Stimulated activated CD4-positive, alpha-beta T cell treated with anti-CD3 and anti-CD28 coated beads, Interleukin-12 subunit alpha, Interleukin-12 subunit beta, amount 100 ng/mL, for 24 hours (primary cell): Measurements from ENCODE around the gene TAF8.
"Not testable (repeated sequence)": the region's sequence is repeated elsewhere in the genome, so short reads cannot be mapped to it uniquely, and the experiment has no call there.

Source experiments
- DNase-seq, 2 experiments: peaks; one replicate each; pipeline ENCODE4 v3.0.0-alpha.2; 2020; ENCODE audit warnings: low read depth in 2 of 2

Gene TAF8

GRCh38 chr6:42050297-42051267 lies at the start of gene TAF8:
Gene TAF8 (plus strand): TSS chr6:42050524. CDS start chr6:42050542, 18 bp downstream.
- DNase-seq = peak; percentile 75 to 90

GRCh38 chr6:42001506-42001905 lies 48.8 kb upstream of the TAF8 start:
- no peak for DNase-seq

GRCh38 chr6:42003658-42004057 lies 46.7 kb upstream of the TAF8 start:
- not testable (repeated sequence) for DNase-seq

GRCh38 chr6:42007286-42008137 lies 42.8 kb upstream of the TAF8 start:
- no peak for DNase-seq

- not testable (repeated sequence) for DNase-seq
These were observed 42.2 kb upstream of the TAF8 start for GRCh38 chr6:42008138-42008528.

- DNase-seq = no peak
These were observed 40.5 kb upstream of the TAF8 start for GRCh38 chr6:42009844-42010184.

- no peak for DNase-seq
These were observed 40.0 kb upstream of the TAF8 start for GRCh38 chr6:42010185-42010891.

GRCh38 chr6:42010909-42011308 lies 39.4 kb upstream of the TAF8 start:
- DNase-seq = no peak

- no peak for DNase-seq
These were observed 37.7 kb upstream of the TAF8 start for GRCh38 chr6:42012501-42013133.

GRCh38 chr6:42013134-42013516 lies 37.2 kb upstream of the TAF8 start:
- DNase-seq = no peak

GRCh38 chr6:42017021-42017643 lies 33.2 kb upstream of the TAF8 start:
- no peak for DNase-seq

GRCh38 chr6:42020967-42021366 lies 29.4 kb upstream of the TAF8 start:
- no peak for DNase-seq

GRCh38 chr6:42021847-42022754 lies 28.2 kb upstream of the TAF8 start:
- peak; percentile 49 to 57 for DNase-seq

GRCh38 chr6:42022755-42023384 lies 27.5 kb upstream of the TAF8 start:
- DNase-seq = no peak

GRCh38 chr6:42025066-42025844 lies 25.1 kb upstream of the TAF8 start:
- DNase-seq = no peak

- no peak for DNase-seq
These were observed 24.5 kb upstream of the TAF8 start for GRCh38 chr6:42025845-42026243.

- no peak for DNase-seq
These were observed 23.8 kb upstream of the TAF8 start for GRCh38 chr6:42026540-42026939.

GRCh38 chr6:42028234-42029061 lies 21.9 kb upstream of the TAF8 start:
- DNase-seq = no peak
